Dedifferentiated amniotic fluid mesenchymal stem cell (primary cell): ENCODE measurements around the gene REEP3.
A peak's percentile ranks its signal among the peaks of the same experiment; 100 is the strongest.

Source experiments
- DNase-seq: peaks from one replicate; pipeline ENCODE4 v3.0.0-alpha.2; 2016; ENCODE audit errors: extremely low spot score

Gene REEP3

DNA sequence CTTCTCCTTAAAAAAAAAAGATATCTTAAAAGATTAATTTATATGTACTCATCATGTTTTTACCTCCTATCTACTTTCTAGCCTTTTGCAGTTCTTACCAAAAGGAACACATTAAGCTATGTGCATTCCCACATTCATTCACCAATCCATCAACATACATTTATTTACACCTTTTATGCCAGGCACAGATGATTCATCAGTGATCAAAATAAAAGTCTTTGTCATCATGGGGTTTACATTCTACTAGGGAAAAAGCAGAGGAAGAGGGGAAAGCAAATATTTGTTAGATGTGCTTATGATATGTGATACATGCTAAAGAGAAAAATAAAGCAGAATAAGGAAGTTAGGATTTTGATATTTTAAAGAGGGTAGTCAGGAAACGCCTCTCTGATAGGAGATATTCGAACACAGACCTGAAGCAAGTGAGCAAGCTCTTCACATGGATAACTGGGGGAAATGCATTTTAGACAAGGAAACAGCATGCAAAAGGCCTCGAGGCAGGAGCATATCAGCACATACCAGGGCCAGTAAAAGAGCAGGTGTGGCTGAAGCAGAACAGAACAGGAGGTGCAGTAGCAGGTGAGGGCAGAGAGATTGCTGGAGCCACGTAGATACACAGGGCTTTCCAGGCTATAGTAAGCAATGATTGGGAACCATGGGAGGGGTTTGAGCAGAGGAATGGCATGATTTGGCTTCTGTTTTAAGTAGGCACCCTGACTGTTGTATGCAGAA lies 67.4 kb downstream of the REEP3 start:
- DNase-seq, result no peak

- DNase-seq, result no peak
Measured at GRCh38 chr10:63591600-63592379, 70.6 kb downstream of the REEP3 start.

DNA sequence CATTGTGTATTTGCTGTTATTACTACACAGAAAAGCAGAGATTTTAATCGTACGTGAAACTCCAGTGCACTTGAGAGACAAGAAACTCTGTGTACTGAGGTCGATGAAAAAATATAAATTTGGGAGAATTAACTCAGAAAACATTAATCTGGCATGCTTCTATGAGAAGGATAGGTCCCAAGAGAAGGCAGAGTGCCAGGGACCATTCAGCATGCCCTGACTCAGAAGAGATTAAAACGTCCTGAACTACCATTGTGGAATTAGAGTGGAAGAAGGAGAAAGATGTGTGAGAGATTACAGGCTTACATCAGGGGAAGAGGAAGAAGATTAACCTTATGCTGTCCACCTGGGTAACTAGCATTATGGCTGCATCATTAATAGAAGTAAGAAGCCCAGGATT lies 72.4 kb downstream of the REEP3 start:
- no peak for DNase-seq

GRCh38 chr10:63595072-63595471 lies 73.9 kb downstream of the REEP3 start:
- DNase-seq, result no peak

DNA sequence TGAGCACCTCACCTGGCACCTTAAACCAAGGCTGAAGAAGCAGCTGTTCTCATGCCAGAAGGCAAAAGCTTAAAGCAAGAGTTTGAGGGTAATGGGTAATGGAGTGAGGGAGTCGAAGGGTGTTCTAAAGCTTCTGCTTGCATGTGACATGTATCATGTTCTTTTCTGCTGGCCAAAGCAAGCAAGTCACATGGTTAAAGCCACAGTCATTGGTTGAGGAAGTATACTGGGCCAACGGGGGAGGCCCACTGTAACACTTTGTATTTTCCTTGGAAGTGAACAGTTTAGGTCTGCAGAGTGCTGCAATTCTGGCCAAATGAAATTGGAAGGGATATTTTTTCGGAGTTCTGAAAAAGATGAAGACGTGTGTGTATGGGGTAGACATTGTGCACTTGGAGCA lies 75.7 kb downstream of the REEP3 start:
- DNase-seq, result no peak

- DNase-seq, result no peak
Measured at GRCh38 chr10:63600540-63600939, 79.3 kb downstream of the REEP3 start.

DNA sequence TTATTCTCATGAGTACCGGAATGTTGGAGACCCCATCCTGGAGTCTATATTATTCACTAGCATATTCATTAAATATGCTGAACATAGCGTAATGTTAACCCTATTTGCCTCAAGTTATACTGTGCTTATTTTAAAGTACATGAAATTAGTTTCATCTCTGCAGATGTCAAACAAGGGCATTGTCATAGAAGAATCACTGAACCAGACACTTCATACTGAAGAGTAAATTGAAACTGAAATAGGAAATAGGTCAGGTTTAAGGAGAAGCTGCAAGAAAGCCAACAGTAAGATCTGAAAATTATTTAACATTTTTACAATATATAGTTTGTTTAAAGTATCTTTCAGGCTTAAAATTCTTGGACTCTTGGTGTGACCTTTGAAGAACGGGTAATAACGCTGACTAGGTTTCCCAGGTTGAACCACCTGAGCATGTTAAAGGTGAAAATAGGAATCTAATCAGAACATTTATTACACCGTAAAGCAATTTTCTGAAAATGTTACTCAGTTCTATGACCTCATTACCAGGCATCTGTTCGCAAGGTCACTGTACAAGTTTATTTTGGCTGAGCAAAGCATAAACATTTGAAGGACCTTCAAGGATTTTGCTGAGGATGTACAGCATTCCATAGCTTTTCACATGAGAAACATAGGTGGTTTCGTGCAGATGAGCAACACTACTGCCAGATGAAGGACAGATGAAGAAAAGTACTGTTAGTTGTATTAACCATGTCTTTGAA lies 82.7 kb downstream of the REEP3 start:
- no peak for DNase-seq

- DNase-seq, result no peak
Measured at GRCh38 chr10:63605197-63605967, 84.2 kb downstream of the REEP3 start.

DNA sequence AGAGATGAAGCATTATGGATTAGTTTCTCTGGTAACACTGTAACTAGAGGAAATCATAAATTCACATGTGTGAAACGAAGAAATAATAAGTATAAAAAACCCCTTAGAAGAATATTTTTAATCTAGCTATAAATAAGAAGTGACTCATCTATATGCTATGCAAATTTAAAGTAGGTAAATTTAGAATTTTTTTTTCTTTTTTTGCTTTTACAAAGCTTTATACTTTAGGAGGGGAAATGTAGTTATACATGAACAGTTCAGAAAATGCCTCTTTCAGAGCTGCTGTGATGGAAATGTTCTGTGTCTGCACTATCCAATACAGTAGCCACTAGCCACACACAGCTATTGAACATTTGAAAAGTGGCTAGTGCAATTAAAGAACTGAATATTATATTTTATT lies 87.3 kb downstream of the REEP3 start:
- DNase-seq, result no peak

DNA sequence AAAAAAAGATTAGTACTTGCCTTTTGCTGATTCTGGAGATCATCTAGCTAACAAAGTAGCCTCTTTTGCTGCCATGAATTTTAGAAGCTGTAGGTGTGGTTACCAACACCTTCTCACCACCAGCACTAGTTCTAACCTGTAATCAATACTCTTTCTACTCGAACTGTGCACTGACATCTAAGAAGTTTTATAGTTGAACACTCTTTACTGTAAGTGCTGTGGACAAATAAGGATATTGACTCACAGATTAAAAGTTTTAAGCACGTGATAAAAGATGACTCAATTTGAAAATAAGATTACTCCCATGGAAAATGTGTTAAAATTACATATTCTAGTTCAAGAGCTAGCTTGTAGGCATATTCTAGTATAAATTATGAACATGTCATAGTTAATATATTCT lies 89.9 kb downstream of the REEP3 start:
- no peak for DNase-seq

GRCh38 chr10:63614371-63614891 lies 93.2 kb downstream of the REEP3 start:
- no peak for DNase-seq

DNA sequence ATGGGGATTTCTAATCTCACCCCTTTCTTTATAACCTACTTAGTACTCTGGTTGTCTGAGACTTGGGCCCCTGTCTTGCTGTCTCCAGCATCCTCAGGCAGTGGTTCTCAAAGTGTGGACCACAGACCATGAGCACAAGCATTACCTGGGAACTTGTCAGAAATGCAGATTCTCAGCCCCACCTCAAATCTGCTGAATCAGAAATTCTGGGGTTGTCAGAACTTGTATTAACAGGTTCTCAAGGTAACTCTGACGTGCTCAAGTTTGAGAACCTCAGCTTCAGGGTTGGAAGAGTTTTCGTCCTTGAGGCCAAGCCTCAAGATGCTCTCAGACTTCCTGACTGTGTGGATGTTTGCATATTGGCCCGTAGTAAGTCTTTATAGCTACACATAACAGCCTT lies 97.4 kb downstream of the REEP3 start:
- DNase-seq, result no peak

DNA sequence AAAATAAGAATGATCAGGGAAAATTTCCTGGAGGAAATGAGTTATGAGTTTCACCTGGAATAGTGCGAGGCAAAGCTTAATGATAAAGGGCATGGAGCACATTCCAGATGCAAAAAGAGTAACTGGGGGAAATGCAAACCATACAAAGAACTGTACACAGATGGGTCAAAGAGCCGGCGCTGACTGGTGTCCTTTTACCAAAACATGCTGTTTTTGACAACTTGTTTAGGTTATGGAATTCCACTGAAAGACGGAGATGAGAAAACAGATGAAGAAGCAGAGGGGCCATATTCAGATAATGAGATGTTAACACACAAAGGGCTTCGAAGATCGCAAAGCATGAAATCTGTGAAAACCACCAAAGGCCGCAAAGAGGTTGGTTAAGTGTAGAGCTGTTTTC lies 98.2 kb downstream of the REEP3 start:
- DNase-seq, result no peak

DNA sequence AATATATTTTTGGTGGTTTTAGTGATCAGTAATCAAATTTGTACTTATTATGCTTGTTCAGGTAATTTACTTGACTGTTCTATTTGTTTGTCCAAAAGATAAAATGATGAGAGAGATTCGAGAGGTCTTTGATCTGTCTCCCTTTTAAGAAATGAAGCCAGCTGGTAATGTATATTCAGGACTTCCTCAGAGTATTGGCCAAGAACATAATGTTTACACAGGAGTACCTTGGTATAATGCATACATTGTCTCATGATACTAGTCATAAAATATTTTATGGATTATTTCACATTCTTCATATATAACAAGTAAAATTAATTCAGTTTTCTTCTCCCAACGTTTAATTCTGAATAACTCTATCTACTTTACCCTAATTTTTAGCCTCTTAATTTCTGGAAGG lies 100.9 kb downstream of the REEP3 start:
- DNase-seq, result no peak

DNA sequence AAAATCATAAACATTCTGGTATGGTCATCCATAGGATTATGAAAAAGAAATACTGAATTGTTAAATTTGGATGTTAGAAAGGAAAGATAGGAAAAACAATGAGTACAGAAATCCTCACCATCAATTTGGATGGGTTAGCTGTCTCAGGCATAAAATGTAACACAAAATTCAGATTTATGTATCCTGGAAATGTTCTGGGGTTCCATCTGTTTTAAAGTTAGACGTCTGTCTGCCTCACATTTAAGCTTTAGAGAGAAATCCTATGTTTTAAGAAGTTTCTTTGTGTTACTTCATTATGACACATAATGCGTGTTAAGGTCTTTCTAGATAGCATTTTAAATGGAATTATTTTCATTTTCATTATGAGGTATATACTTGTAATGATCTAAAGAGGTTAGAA lies 103.5 kb downstream of the REEP3 start:
- DNase-seq, result no peak

DNA sequence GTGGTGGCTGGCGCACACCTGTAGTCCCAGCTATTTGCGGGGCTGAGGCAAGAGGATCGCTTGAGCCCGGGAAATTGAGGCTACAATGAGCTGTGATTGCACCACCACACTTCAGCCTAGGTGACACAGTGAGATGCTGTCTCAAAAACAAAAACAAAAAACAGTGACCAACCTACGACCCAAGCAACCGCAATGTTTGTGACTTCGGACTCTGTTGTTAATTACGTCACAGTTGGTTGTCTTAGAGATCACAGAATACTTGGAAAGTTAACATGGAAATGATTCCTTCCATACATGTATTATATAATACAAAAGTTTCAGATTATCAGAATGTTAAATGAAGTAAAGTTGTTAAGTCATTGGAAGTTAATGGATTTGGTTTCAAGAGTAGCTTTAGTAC lies 106.2 kb downstream of the REEP3 start:
- DNase-seq, result no peak

DNA sequence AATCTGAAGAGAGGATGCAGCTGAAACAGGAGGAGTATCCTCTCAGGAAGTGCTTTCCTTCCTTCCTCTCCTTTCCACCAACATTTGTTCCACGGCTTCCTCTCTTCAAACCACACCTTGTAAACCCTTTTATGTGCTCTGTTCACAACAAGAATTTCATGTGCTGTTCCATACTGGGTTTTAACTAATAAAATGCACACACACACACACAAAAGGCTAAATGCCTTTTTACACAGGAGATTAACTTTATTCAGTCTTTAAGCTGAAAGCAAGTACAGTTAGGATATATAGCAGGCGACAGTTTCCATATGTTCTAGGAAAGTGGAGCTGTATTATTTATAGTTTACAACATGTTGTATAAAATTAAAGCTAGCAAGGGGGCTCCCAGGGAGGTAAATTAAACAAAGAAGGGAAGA lies 106.7 kb downstream of the REEP3 start:
- no peak for DNase-seq

- no peak for DNase-seq
Measured at GRCh38 chr10:63628526-63629362, 107.5 kb downstream of the REEP3 start.

DNA sequence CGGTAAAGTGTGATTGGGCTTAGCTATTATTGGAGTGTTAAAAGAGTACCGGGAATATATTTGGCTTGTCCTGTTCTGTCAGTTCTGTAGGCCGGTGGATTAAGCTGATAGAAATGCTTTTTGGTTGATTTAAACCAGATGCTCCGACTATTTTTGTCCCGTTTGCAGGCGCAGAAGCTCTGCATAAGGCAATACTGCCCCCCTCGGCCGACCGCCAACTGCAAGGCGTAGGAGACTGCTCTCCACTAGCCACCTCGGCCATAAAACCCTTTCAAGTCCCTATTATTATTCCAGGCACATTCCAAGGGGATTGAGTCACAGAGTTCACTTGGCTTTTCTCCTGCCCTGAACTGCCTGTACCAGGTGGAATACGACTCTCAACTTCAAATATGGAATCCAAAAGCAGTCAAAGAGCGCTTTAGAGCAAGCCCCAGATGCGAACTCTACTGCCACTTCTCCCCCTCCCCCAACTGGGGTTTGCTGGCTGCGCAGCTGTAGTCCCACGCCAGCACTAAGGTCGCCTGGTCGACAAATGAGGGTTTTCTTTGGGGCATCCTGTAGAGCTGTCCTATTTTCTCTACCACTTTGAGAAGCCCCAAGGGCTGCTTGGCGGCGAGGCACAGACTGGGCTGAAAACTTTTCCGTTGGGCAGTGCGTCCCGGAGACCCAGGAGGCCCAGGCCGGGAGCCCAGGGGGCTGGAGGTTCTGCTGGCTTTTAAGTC lies 108.3 kb downstream of the REEP3 start:
- DNase-seq, result peak; percentile 98
